GM12878 (cell line): ENCODE data around the gene BBOX1. TPM values are rescaled to one million over a fixed set of nuclear protein-coding genes. Genes with fewer than 3 reads are reported as not detected.

Experiments
- ATAC-seq: fragments of 200-7000 bp; cut with Tn5 transposase; 3 replicates; pipeline ENCODE4 v1.9.1; 2020; ENCODE audit warnings: mild to moderate bottlenecking, moderate library complexity
- BruUV-seq: library from RNA; stranded (reverse); fragments of 400-500 nt; replicated peaks from 2 replicates; lab custom pipeline; 2021; lab: Mats Ljungman, UMichigan
- CTCF ChIA-PET: fragments of 300-600 bp; sonication (Branson Sonifier 250); formaldehyde crosslinking; extraction: SDS; loops from one replicate; lab custom pipeline; 2021; ENCODE audit warnings: inconsistent platforms; lab: Yijun Ruan, JAX
- POLR2A ChIA-PET: fragments of 350-600 bp; formaldehyde crosslinking; extraction: SDS; loops from one replicate; lab custom pipeline; 2021; ENCODE audit warnings: inconsistent platforms; lab: Charles Lee
- RAD21 ChIA-PET: fragments of 300-600 bp; sonication (Branson Sonifier 250); formaldehyde crosslinking; loops from one replicate; lab custom pipeline; 2023; ENCODE audit warnings: antibody characterized with exemption; ENCODE audit not compliant: unreplicated experiment; lab: Charles Lee
- SMC1A ChIA-PET: fragments of 300-600 bp; sonication (Branson Sonifier 250); formaldehyde crosslinking; loops from one replicate; lab custom pipeline; 2023; ENCODE audit not compliant: unreplicated experiment, uncharacterized antibody; lab: Charles Lee
- DNase-seq: peaks from one replicate; pipeline ENCODE4 v3.0.0-alpha.2; 2011; ENCODE audit warnings: low read depth, low spot score
- FAIRE-seq: peaks from 3 replicates; lab custom pipeline; 2011; peaks lifted over from hg19 to GRCh38; lab: Jason Lieb, UNC
- H2AFZ ChIP-seq: 2 replicates; pipeline ENCODE4 v1.6.0; 2011; ENCODE audit warnings: low read depth, low read length, control low read depth; ENCODE audit not compliant: control insufficient read depth
- H3K27ac ChIP-seq: 2 replicates; pipeline ENCODE4 v1.5.1; 2011; ENCODE audit warnings: control low read depth; ENCODE audit not compliant: control insufficient read depth, insufficient read depth
- H3K27me3 ChIP-seq, 2 experiments: replicated peaks in 1 of 2; 2 replicates each; pipeline versions ENCODE4 v1.6.0 to v1.6.1; 2011; ENCODE audit warnings: low read length in 1 of 2; ENCODE audit not compliant: control insufficient read depth in 2 of 2, insufficient read depth in 2 of 2
- H3K36me3 ChIP-seq, 2 experiments: 2 replicates each; pipeline ENCODE4 v1.5.1; 2011; ENCODE audit warnings: low read length in 1 of 2; ENCODE audit not compliant: control insufficient read depth in 2 of 2, insufficient read depth in 2 of 2
- H3K4me1 ChIP-seq: 2 replicates; pipeline ENCODE4 v1.6.1; 2011; ENCODE audit warnings: mild to moderate bottlenecking, low read length, moderate library complexity, mixed read lengths; ENCODE audit not compliant: control insufficient read depth, insufficient read depth
- H3K4me2 ChIP-seq: 2 replicates; pipeline ENCODE4 v1.6.0; 2011; ENCODE audit warnings: control low read depth; ENCODE audit not compliant: control insufficient read depth, insufficient read depth
- H3K4me3 ChIP-seq: fragments of 200-600 bp; sonication (generic); 2 replicates; pipeline ENCODE4 v1.5.1; 2016
- H3K79me2 ChIP-seq: 2 replicates; pipeline ENCODE4 v1.6.0; 2011; ENCODE audit warnings: low read length; ENCODE audit not compliant: control insufficient read depth, insufficient read depth
- H3K9ac ChIP-seq: 2 replicates; pipeline ENCODE4 v1.8.0; 2011; ENCODE audit warnings: low read length, control low read depth, mixed read lengths; ENCODE audit not compliant: control insufficient read depth, insufficient read depth
- H3K9me3 ChIP-seq: replicated peaks from 3 replicates; pipeline ENCODE4 v1.5.1; 2011; ENCODE audit warnings: mild to moderate bottlenecking, low read length; ENCODE audit not compliant: control insufficient read depth, insufficient read depth
- H4K20me1 ChIP-seq: 2 replicates; pipeline ENCODE4 v1.6.0; 2011; ENCODE audit not compliant: control insufficient read depth, insufficient read depth
- BACH1 ChIP-seq: fragments of 450-650 bp; IDR thresholded peaks from 2 replicates; pipeline ENCODE4 v1.6.1; 2017; ENCODE audit warnings: mild to moderate bottlenecking, borderline replicate concordance
- IRF4 ChIP-seq: IDR thresholded peaks from 2 replicates; pipeline ENCODE4 v1.6.1; 2011; ENCODE audit warnings: low read depth, low read length
- NRF1 ChIP-seq: conservative IDR thresholded peaks from 2 replicates; pipeline ENCODE4 v1.6.1; 2011; ENCODE audit warnings: mild to moderate bottlenecking, low read depth, low read length, improper control_type of control experiment
- PML ChIP-seq: IDR thresholded peaks from 2 replicates; pipeline ENCODE4 v1.6.1; 2012; ENCODE audit warnings: low read length, inconsistent platforms
- POLR2A ChIP-seq: IDR thresholded peaks from 2 replicates; pipeline ENCODE4 v1.6.1; 2011; ENCODE audit warnings: low read depth, mild to moderate bottlenecking, low read length
- POLR2AphosphoS2 ChIP-seq: IDR thresholded peaks from 2 replicates; pipeline ENCODE4 v1.6.1; 2011; ENCODE audit warnings: low read depth, mild to moderate bottlenecking, low read length, improper control_type of control experiment, moderate library complexity
- RELA ChIP-seq: fragments of 450-650 bp; IDR thresholded peaks from 2 replicates; pipeline ENCODE4 v1.8.0; 2014; ENCODE audit warnings: borderline replicate concordance; ENCODE audit not compliant: partially characterized antibody
- SIX5 ChIP-seq: IDR thresholded peaks from 2 replicates; pipeline ENCODE4 v1.6.1; 2011; ENCODE audit warnings: mild to moderate bottlenecking, low read depth, low read length, moderate library complexity; ENCODE audit not compliant: severe bottlenecking
- TCF12 ChIP-seq: IDR thresholded peaks from 2 replicates; pipeline ENCODE4 v1.6.1; 2011; ENCODE audit warnings: low read depth, mild to moderate bottlenecking, low read length
- in situ Hi-C: fragments of 300-500 bp; cut with MboI; formaldehyde crosslinking; loops from 9 replicates; pipeline ENCODE4 v1.14.3; 2018; ENCODE audit warnings: mixed read lengths
- intact Hi-C: fragments of 100-400 bp; cut with micrococcal nuclease; formaldehyde crosslinking; loops from one replicate; pipeline ENCODE4 v1.14.2; 2022; ENCODE audit not compliant: unreplicated experiment
- polyA plus RNA-seq, 11 experiments: library from polyadenylated mRNA; depleted of rRNA in 4 of 11; unstranded in 6 of 11; stranded (reverse) in 5 of 11; fragments of >200 nt; fragmentation: Nextera tagmentation in 4 of 11; fragmentation: Illumina TruSeq in 1 of 11; extraction: Ambion mirVana in 4 of 11; extraction: Trizol in 1 of 11; gene quantifications; 1 replicate in 1 of 11; 2 replicates in 10 of 11; pipeline versions ENCODE4 v1.2.1 to v1.2.3, GENCODE V29; 2011 to 2016; ENCODE audit warnings: inconsistent platforms in 2 of 11, missing spikeins in 2 of 11, low read depth in 1 of 11
- total RNA-seq, 4 experiments: library from RNA; depleted of rRNA in 3 of 4; stranded (reverse); fragments of >200 nt in 3 of 4; fragmentation: Illumina TruSeq in 1 of 4; extraction: Trizol in 1 of 4; gene quantifications; 2 replicates each; pipeline versions ENCODE4 v1.2.1 to v1.2.3, GENCODE V29; 2013 to 2021
- TF ChIP-seq, protein P1 (sequence below): IDR thresholded peaks from 2 replicates; pipeline ENCODE4 v1.6.1; 2012; ENCODE audit warnings: improper control_type of control experiment, low read depth, low read length; ENCODE audit not compliant: insufficient replicate concordance
- TF ChIP-seq, protein P2 (sequence below): fragments of 450-650 bp; IDR thresholded peaks from 2 replicates; pipeline ENCODE4 v1.6.1; 2016; ENCODE audit warnings: mild to moderate bottlenecking

BBOX1 gene
- total and polyA plus RNA-seq, 10 of the 15 experiments (the other 5 are each of a cell fraction or from before 2014, with no cell fraction given) = 3.5 TPM; not detected in 9

- Histone ChIP-seq H4K20me1 (no peaks in the 10 kb centered on the region), H3K4me2 (no peak overlapping the region), H3K4me1 (no peaks in the 10 kb centered on the region), H3K9ac (no peak overlapping the region), H3K4me3 (no peak overlapping the region), H3K79me2 (no peaks in the 10 kb centered on the region), H3K9me3 (no peaks in the 10 kb centered on the region), H2AFZ (no peak overlapping the region), H3K27me3 (no peaks in the 10 kb centered on the region), H3K36me3 (no peaks in the 10 kb centered on the region), H3K27ac (no peak overlapping the region)
- ChIA-PET RAD21 (no interaction called here), POLR2A (interaction anchor here (0.5 kb wide), 1 partner anchor 1748 kb away, joined by 3 read pairs; no protein-coding TSS in a partner anchor), CTCF (interaction anchor here (0.9 to 1.4 kb wide), 2 partner anchors 10 to 395 kb away, joined by 3 to 4 read pairs; no protein-coding TSS in a partner anchor), SMC1A (no interaction called here)
- DNase-seq (no peak), FAIRE-seq (no peak), ATAC-seq (no peak)
- no TSS peak for BruUV-seq
- intact Hi-C loops (no loop called here), in situ Hi-C loops (no loop called here)
- no peak for TF ChIP-seq POLR2AphosphoS2
- TF ChIP-seq NRF1 = no peak
- no peak for TF ChIP-seq PML
- TF ChIP-seq RELA = no peak
- TF ChIP-seq BACH1 = no peak
- TF ChIP-seq TCF12 = no peak
- TF ChIP-seq IRF4 = no peak
- TF ChIP-seq, protein P1, sequence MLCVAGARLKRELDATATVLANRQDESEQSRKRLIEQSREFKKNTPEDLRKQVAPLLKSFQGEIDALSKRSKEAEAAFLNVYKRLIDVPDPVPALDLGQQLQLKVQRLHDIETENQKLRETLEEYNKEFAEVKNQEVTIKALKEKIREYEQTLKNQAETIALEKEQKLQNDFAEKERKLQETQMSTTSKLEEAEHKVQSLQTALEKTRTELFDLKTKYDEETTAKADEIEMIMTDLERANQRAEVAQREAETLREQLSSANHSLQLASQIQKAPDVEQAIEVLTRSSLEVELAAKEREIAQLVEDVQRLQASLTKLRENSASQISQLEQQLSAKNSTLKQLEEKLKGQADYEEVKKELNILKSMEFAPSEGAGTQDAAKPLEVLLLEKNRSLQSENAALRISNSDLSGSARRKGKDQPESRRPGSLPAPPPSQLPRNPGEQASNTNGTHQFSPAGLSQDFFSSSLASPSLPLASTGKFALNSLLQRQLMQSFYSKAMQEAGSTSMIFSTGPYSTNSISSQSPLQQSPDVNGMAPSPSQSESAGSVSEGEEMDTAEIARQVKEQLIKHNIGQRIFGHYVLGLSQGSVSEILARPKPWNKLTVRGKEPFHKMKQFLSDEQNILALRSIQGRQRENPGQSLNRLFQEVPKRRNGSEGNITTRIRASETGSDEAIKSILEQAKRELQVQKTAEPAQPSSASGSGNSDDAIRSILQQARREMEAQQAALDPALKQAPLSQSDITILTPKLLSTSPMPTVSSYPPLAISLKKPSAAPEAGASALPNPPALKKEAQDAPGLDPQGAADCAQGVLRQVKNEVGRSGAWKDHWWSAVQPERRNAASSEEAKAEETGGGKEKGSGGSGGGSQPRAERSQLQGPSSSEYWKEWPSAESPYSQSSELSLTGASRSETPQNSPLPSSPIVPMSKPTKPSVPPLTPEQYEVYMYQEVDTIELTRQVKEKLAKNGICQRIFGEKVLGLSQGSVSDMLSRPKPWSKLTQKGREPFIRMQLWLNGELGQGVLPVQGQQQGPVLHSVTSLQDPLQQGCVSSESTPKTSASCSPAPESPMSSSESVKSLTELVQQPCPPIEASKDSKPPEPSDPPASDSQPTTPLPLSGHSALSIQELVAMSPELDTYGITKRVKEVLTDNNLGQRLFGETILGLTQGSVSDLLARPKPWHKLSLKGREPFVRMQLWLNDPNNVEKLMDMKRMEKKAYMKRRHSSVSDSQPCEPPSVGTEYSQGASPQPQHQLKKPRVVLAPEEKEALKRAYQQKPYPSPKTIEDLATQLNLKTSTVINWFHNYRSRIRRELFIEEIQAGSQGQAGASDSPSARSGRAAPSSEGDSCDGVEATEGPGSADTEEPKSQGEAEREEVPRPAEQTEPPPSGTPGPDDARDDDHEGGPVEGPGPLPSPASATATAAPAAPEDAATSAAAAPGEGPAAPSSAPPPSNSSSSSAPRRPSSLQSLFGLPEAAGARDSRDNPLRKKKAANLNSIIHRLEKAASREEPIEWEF = no peak
- TF ChIP-seq SIX5 = no peak
- TF ChIP-seq POLR2A = no peak
- TF ChIP-seq, protein P2, sequence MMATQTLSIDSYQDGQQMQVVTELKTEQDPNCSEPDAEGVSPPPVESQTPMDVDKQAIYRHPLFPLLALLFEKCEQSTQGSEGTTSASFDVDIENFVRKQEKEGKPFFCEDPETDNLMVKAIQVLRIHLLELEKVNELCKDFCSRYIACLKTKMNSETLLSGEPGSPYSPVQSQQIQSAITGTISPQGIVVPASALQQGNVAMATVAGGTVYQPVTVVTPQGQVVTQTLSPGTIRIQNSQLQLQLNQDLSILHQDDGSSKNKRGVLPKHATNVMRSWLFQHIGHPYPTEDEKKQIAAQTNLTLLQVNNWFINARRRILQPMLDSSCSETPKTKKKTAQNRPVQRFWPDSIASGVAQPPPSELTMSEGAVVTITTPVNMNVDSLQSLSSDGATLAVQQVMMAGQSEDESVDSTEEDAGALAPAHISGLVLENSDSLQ = no peak
Observed at GRCh38 chr11:27148506-27148905, 107.9 kb downstream of the BBOX1 start.
